ENCODE results near the gene ZNF274. TPM values are rescaled to one million over a fixed set of nuclear protein-coding genes. Genes with fewer than 3 reads are reported as not detected.
A peak's percentile ranks its signal among the peaks of the same experiment; 100 is the strongest.

Gene ZNF274
- total RNA-seq, 1 experiment from 2014 or later: 15.4 TPM

GRCh38 chr19:58153386-58153785, 29.5 kb upstream of the ZNF274 start:
- no peak for DNase-seq
- POLR2A ChIA-PET (ENCODE audit: unreplicated experiment): no interaction called here
- Histone ChIP-seq H3K4me3 (ENCODE audit: low read length) (no peak overlapping the region), H3K4me1 (ENCODE audit: insufficient read depth, low read length) (no peaks in the 10 kb centered on the region), H3K4me2 (ENCODE audit: low read length) (no peak overlapping the region), H3K27me3 (ENCODE audit: low read length) (no peaks in the 10 kb centered on the region), H3K9ac (ENCODE audit: low read length) (no peak overlapping the region), H3K9me3 (ENCODE audit: low read length) (peaks cover 50% of the 10 kb centered on the region), H3K9me2 (replicated peaks; ENCODE audit: low read length) (no peaks in the 10 kb centered on the region), H3F3A (ENCODE audit: low read length, unreplicated experiment) (no peaks in the 10 kb centered on the region), H3K36me3 (ENCODE audit: low read depth, low read length) (peaks cover 22% of the 10 kb centered on the region), H3K79me2 (ENCODE audit: low read length) (peaks cover 21% of the 10 kb centered on the region), H3K27ac (ENCODE audit: low read length) (no peak overlapping the region), H4K20me1 (ENCODE audit: low read length) (no peaks in the 10 kb centered on the region), H2AFZ (ENCODE audit: low read length) (no peak overlapping the region)
- CTCF ChIA-PET: no interaction called here
- no TSS peak for BruUV-seq (replicated peaks)
- ATAC-seq: no peak
- TF ChIP-seq CTCF (conservative IDR thresholded peaks at IDR 0.05; ENCODE audit: low read depth, low read length): no peak
- TF ChIP-seq EZH2 (IDR thresholded peaks at IDR 0.05; ENCODE audit: low read length, unreplicated experiment): no peak
- intact Hi-C loops (cut with micrococcal nuclease): loop anchor here (10.0 kb wide), 1 partner anchor 339 kb away; the partner anchor contains the start of gene ZNF552

DNA sequence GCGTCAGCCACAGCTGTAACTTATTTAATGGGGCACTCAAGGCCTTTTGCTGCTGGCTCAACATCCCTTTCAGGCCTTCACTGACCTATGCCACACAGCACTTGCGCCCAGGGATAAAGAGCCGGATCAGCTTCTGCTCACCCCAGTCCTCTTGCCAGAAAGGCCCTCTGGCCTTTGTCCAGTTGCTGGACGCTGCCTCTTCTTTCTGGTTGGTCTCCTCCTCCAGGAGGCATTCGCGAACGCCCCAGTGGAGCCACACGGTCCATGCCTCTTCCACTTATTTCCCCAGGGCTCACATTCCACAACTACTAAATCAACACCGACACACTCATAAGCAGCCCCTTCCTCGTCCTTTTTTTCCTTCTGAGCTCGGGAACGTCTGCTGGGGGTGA, 28.6 kb upstream of the ZNF274 start:
- Histone ChIP-seq H2AFZ (ENCODE audit: low read length) (peak overlapping the region; percentile 98), H4K20me1 (ENCODE audit: low read length) (no peaks in the 10 kb centered on the region), H3K27ac (ENCODE audit: low read length) (no peak overlapping the region), H3K36me3 (ENCODE audit: low read depth, low read length) (peaks cover 13% of the 10 kb centered on the region), H3K4me3 (ENCODE audit: low read length) (peak overlapping the region; percentile 77), H3K4me1 (ENCODE audit: insufficient read depth, low read length) (no peaks in the 10 kb centered on the region), H3K4me2 (ENCODE audit: low read length) (peak overlapping the region; percentile 83), H3K79me2 (ENCODE audit: low read length) (peaks cover 12% of the 10 kb centered on the region), H3K27me3 (ENCODE audit: low read length) (no peaks in the 10 kb centered on the region), H3K9me3 (ENCODE audit: low read length) (peaks cover 44% of the 10 kb centered on the region), H3K9ac (ENCODE audit: low read length) (peak overlapping the region; percentile 70), H3F3A (ENCODE audit: low read length, unreplicated experiment) (no peaks in the 10 kb centered on the region), H3K9me2 (replicated peaks; ENCODE audit: low read length) (no peaks in the 10 kb centered on the region)
- TF ChIP-seq CTCF (conservative IDR thresholded peaks at IDR 0.05; ENCODE audit: low read depth, low read length) (no peak), EZH2 (IDR thresholded peaks at IDR 0.05; ENCODE audit: low read length, unreplicated experiment) (no peak), EZH2phosphoT487 (IDR thresholded peaks at IDR 0.05; ENCODE audit: borderline replicate concordance, low read length) (no peak)
- ChIA-PET CTCF (no interaction called here), POLR2A (ENCODE audit: unreplicated experiment) (no interaction called here)
- intact Hi-C loops (cut with micrococcal nuclease): loop anchor here (10.0 kb wide), 1 partner anchor 339 kb away; the partner anchor contains the start of gene ZNF552
- DNase-seq: no peak
- no peak for ATAC-seq
- BruUV-seq (replicated peaks): no TSS peak

GRCh38 chr19:58154679-58155648, 27.9 kb upstream of the ZNF274 start:
- TF ChIP-seq EZH2phosphoT487 (IDR thresholded peaks at IDR 0.05; ENCODE audit: borderline replicate concordance, low read length) (no peak), CTCF (conservative IDR thresholded peaks at IDR 0.05; ENCODE audit: low read depth, low read length) (peak; percentile 82)
- intact Hi-C loops (cut with micrococcal nuclease): loop anchor here (5.0 to 10.0 kb wide), 2 partner anchors 340 to 748 kb away; partner anchors contain the start of gene ZNF552
- Histone ChIP-seq H3K27ac (ENCODE audit: low read length) (no peak overlapping the region), H3K4me1 (ENCODE audit: insufficient read depth, low read length) (no peaks in the 10 kb centered on the region), H4K20me1 (ENCODE audit: low read length) (no peaks in the 10 kb centered on the region), H3K4me3 (ENCODE audit: low read length) (peak overlapping the region; percentile 77), H3K27me3 (ENCODE audit: low read length) (no peaks in the 10 kb centered on the region), H3F3A (ENCODE audit: low read length, unreplicated experiment) (no peaks in the 10 kb centered on the region), H3K4me2 (ENCODE audit: low read length) (peak overlapping the region; percentile 83), H3K79me2 (ENCODE audit: low read length) (peaks cover 6% of the 10 kb centered on the region), H3K9me2 (replicated peaks; ENCODE audit: low read length) (no peaks in the 10 kb centered on the region), H3K9me3 (ENCODE audit: low read length) (peaks cover 40% of the 10 kb centered on the region), H2AFZ (ENCODE audit: low read length) (peak overlapping the region; percentile 98), H3K36me3 (ENCODE audit: low read depth, low read length) (peaks cover 9% of the 10 kb centered on the region; the same call in 1 of the 2 replicates), H3K9ac (ENCODE audit: low read length) (peak overlapping the region; percentile 70)
- peak; percentile 89 for DNase-seq
- CTCF ChIA-PET: interaction anchor here (0.6 kb wide), 1 partner anchor 121 kb away, joined by 5 read pairs; no protein-coding TSS in a partner anchor
- peak; percentile 83 for ATAC-seq
- POLR2A ChIA-PET (ENCODE audit: unreplicated experiment): no interaction called here
- BruUV-seq (replicated peaks): no TSS peak

Measured in PC-3 (cell line).